Measurements from ENCODE around the gene GPX2.
A peak's percentile ranks its signal among the peaks of the same experiment; 100 is the strongest.
"Not testable (repeated sequence)": the region's sequence is repeated elsewhere in the genome, so short reads cannot be mapped to it uniquely, and the experiment has no call there.

GPX2 gene

GRCh38 chr14:64926398-64926995, 16.0 kb downstream of the GPX2 start:
- TF ChIP-seq POU2F2 (IDR thresholded peaks at IDR 0.05; ENCODE audit: low read depth, low read length), result no peak
- no peak for TF ChIP-seq SPI1 (IDR thresholded peaks at IDR 0.05; ENCODE audit: low read depth, low read length)
- no peak for TF ChIP-seq POLR2AphosphoS5 (IDR thresholded peaks at IDR 0.05; ENCODE audit: low read depth, low read length)
- no peak for TF ChIP-seq PAX5 (IDR thresholded peaks at IDR 0.05; ENCODE audit: insufficient read depth, low read length, severe bottlenecking)
- TF ChIP-seq POLR2A (IDR thresholded peaks at IDR 0.05; ENCODE audit: low read depth, low read length), result no peak
- no peak for TF ChIP-seq TAF1 (IDR thresholded peaks at IDR 0.05; ENCODE audit: low read depth, low read length)
- FAIRE-seq, result peak; percentile 66
- DNase-seq (ENCODE audit: insufficient read length, low spot score), result no peak

- TF ChIP-seq POU2F2 (IDR thresholded peaks at IDR 0.05; ENCODE audit: low read depth, low read length), result no peak
- no peak for TF ChIP-seq PAX5 (IDR thresholded peaks at IDR 0.05; ENCODE audit: insufficient read depth, low read length, severe bottlenecking)
- no peak for TF ChIP-seq SPI1 (IDR thresholded peaks at IDR 0.05; ENCODE audit: low read depth, low read length)
- TF ChIP-seq POLR2A (IDR thresholded peaks at IDR 0.05; ENCODE audit: low read depth, low read length), result no peak
- no peak for TF ChIP-seq POLR2AphosphoS5 (IDR thresholded peaks at IDR 0.05; ENCODE audit: low read depth, low read length)
- no peak for TF ChIP-seq TAF1 (IDR thresholded peaks at IDR 0.05; ENCODE audit: low read depth, low read length)
- no peak for FAIRE-seq
- no peak for DNase-seq (ENCODE audit: insufficient read length, low spot score)
These were observed 19.5 kb downstream of the GPX2 start for GRCh38 chr14:64923015-64923414.

GRCh38 chr14:64920465-64920864, 22.1 kb downstream of the GPX2 start:
- TF ChIP-seq PAX5 (IDR thresholded peaks at IDR 0.05; ENCODE audit: insufficient read depth, low read length, severe bottlenecking), result no peak
- TF ChIP-seq POLR2A (IDR thresholded peaks at IDR 0.05; ENCODE audit: low read depth, low read length), result no peak
- TF ChIP-seq POU2F2 (IDR thresholded peaks at IDR 0.05; ENCODE audit: low read depth, low read length), result no peak
- no peak for TF ChIP-seq POLR2AphosphoS5 (IDR thresholded peaks at IDR 0.05; ENCODE audit: low read depth, low read length)
- TF ChIP-seq TAF1 (IDR thresholded peaks at IDR 0.05; ENCODE audit: low read depth, low read length), result no peak
- no peak for TF ChIP-seq SPI1 (IDR thresholded peaks at IDR 0.05; ENCODE audit: low read depth, low read length)
- FAIRE-seq (no peak), DNase-seq (ENCODE audit: insufficient read length, low spot score) (no peak)

- TF ChIP-seq POLR2AphosphoS5 (IDR thresholded peaks at IDR 0.05; ENCODE audit: low read depth, low read length) (no peak), SPI1 (IDR thresholded peaks at IDR 0.05; ENCODE audit: low read depth, low read length) (no peak), PAX5 (IDR thresholded peaks at IDR 0.05; ENCODE audit: insufficient read depth, low read length, severe bottlenecking) (no peak), POU2F2 (IDR thresholded peaks at IDR 0.05; ENCODE audit: low read depth, low read length) (no peak), TAF1 (IDR thresholded peaks at IDR 0.05; ENCODE audit: low read depth, low read length) (no peak), POLR2A (IDR thresholded peaks at IDR 0.05; ENCODE audit: low read depth, low read length) (no peak)
- FAIRE-seq (no peak), DNase-seq (ENCODE audit: insufficient read length, low spot score) (no peak)
These were observed 22.9 kb downstream of the GPX2 start for GRCh38 chr14:64919618-64920017.

GRCh38 chr14:64919215-64919614, 23.3 kb downstream of the GPX2 start:
- DNase-seq (ENCODE audit: insufficient read length, low spot score) (no peak), FAIRE-seq (no peak)
- TF ChIP-seq POU2F2 (IDR thresholded peaks at IDR 0.05; ENCODE audit: low read depth, low read length) (no peak), PAX5 (IDR thresholded peaks at IDR 0.05; ENCODE audit: insufficient read depth, low read length, severe bottlenecking) (no peak), SPI1 (IDR thresholded peaks at IDR 0.05; ENCODE audit: low read depth, low read length) (no peak), TAF1 (IDR thresholded peaks at IDR 0.05; ENCODE audit: low read depth, low read length) (no peak), POLR2A (IDR thresholded peaks at IDR 0.05; ENCODE audit: low read depth, low read length) (no peak), POLR2AphosphoS5 (IDR thresholded peaks at IDR 0.05; ENCODE audit: low read depth, low read length) (no peak)

GRCh38 chr14:64918216-64918615, 24.3 kb downstream of the GPX2 start:
- DNase-seq (ENCODE audit: insufficient read length, low spot score), result no peak
- TF ChIP-seq TAF1 (IDR thresholded peaks at IDR 0.05; ENCODE audit: low read depth, low read length) (no peak), POLR2A (IDR thresholded peaks at IDR 0.05; ENCODE audit: low read depth, low read length) (no peak), PAX5 (IDR thresholded peaks at IDR 0.05; ENCODE audit: insufficient read depth, low read length, severe bottlenecking) (no peak), SPI1 (IDR thresholded peaks at IDR 0.05; ENCODE audit: low read depth, low read length) (no peak), POLR2AphosphoS5 (IDR thresholded peaks at IDR 0.05; ENCODE audit: low read depth, low read length) (no peak), POU2F2 (IDR thresholded peaks at IDR 0.05; ENCODE audit: low read depth, low read length) (no peak)
- FAIRE-seq, result no peak

GRCh38 chr14:64915797-64916196, 26.7 kb downstream of the GPX2 start:
- DNase-seq (ENCODE audit: insufficient read length, low spot score) (no peak), FAIRE-seq (peak; percentile 45)
- TF ChIP-seq POU2F2 (IDR thresholded peaks at IDR 0.05; ENCODE audit: low read depth, low read length), result no peak
- 0 out of 2 replicates have a peak, but pooled peaks have one; percentile 19 for TF ChIP-seq SPI1 (IDR thresholded peaks at IDR 0.05; ENCODE audit: low read depth, low read length)
- no peak for TF ChIP-seq TAF1 (IDR thresholded peaks at IDR 0.05; ENCODE audit: low read depth, low read length)
- TF ChIP-seq POLR2A (IDR thresholded peaks at IDR 0.05; ENCODE audit: low read depth, low read length), result no peak
- no peak for TF ChIP-seq POLR2AphosphoS5 (IDR thresholded peaks at IDR 0.05; ENCODE audit: low read depth, low read length)
- TF ChIP-seq PAX5 (IDR thresholded peaks at IDR 0.05; ENCODE audit: insufficient read depth, low read length, severe bottlenecking), result no peak

- DNase-seq (ENCODE audit: insufficient read length, low spot score) (no peak), FAIRE-seq (no peak)
- TF ChIP-seq POLR2AphosphoS5 (IDR thresholded peaks at IDR 0.05; ENCODE audit: low read depth, low read length), result no peak
- TF ChIP-seq POU2F2 (IDR thresholded peaks at IDR 0.05; ENCODE audit: low read depth, low read length), result no peak
- no peak for TF ChIP-seq PAX5 (IDR thresholded peaks at IDR 0.05; ENCODE audit: insufficient read depth, low read length, severe bottlenecking)
- TF ChIP-seq POLR2A (IDR thresholded peaks at IDR 0.05; ENCODE audit: low read depth, low read length), result no peak
- no peak for TF ChIP-seq TAF1 (IDR thresholded peaks at IDR 0.05; ENCODE audit: low read depth, low read length)
- TF ChIP-seq SPI1 (IDR thresholded peaks at IDR 0.05; ENCODE audit: low read depth, low read length), result no peak
These were observed 27.5 kb downstream of the GPX2 start for GRCh38 chr14:64915029-64915424.

- TF ChIP-seq TAF1 (IDR thresholded peaks at IDR 0.05; ENCODE audit: low read depth, low read length) (peak; percentile 94), PAX5 (IDR thresholded peaks at IDR 0.05; ENCODE audit: insufficient read depth, low read length, severe bottlenecking) (no peak), POLR2AphosphoS5 (IDR thresholded peaks at IDR 0.05; ENCODE audit: low read depth, low read length) (peak; percentile 96), POLR2A (IDR thresholded peaks at IDR 0.05; ENCODE audit: low read depth, low read length) (peak; percentile 95), POU2F2 (IDR thresholded peaks at IDR 0.05; ENCODE audit: low read depth, low read length) (peak; percentile 61; the same call in 1 of the 2 replicates), SPI1 (IDR thresholded peaks at IDR 0.05; ENCODE audit: low read depth, low read length) (peak; percentile 39; the same call in 1 of the 2 replicates)
- peak; percentile 97 for FAIRE-seq
- peak; percentile 66 for DNase-seq (ENCODE audit: insufficient read length, low spot score)
These were observed 28.1 kb downstream of the GPX2 start, which contains the start of gene CHURC1 for GRCh38 chr14:64914237-64915028. TSS of gene CHURC1 (plus strand) at chr14:64914455. CDS start at chr14:64914496, 41 bp downstream.

GRCh38 chr14:64913477-64913876, 29.1 kb downstream of the GPX2 start:
- not testable (repeated sequence) for DNase-seq (ENCODE audit: insufficient read length, low spot score); FAIRE-seq

Data from GM12891 (cell line).